ENCODE data around the gene AQP3.

Gene AQP3

DNA sequence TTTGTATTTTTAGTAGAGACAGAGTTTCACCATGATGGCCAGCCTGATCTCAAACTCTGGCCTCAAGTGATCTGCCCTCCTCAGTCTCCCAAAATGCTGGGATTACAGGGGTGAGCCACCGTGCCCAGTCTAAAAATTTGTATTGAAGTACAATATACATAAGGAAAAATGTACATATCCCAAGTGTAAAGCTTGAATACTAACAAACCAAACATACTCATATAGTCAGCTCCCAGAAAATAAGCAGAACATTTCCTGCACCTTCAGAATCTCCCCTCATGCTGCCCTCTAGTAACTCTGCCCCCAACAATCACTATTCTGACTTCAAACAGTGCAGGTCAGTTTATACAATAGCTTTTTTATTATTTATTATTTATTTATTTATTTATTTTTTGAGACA lies 28.0 kb upstream of the AQP3 start:
- Histone ChIP-seq H3K4me1 (ENCODE audit: control extremely low read depth in 1 of 4, control insufficient read depth in 4 of 4, insufficient read depth in 4 of 4, low read length in 3 of 4) (peaks cover 5 to 22% (median 15%) of the 10 kb centered on the region in 4 experiments), H3K36me3 (ENCODE audit: control insufficient read depth in 4 of 4, insufficient read depth in 4 of 4, low read length in 3 of 4) (peaks cover 0 to 21% (median 12%) of the 10 kb centered on the region in 4 experiments), H3K27ac (ENCODE audit: insufficient read depth in 1 of 2, low read depth in 1 of 2, low read length in 2 of 2, poor library complexity in 1 of 2, severe bottlenecking in 2 of 2) (no peak overlapping the region), H3K9me3 (ENCODE audit: control extremely low read depth in 1 of 5, control insufficient read depth in 4 of 5, insufficient read depth in 2 of 5, low read depth in 1 of 5, low read length in 4 of 5) (no peaks in the 10 kb centered on the region), H3K27me3 (replicated peaks in 2 of 5; ENCODE audit: control insufficient read depth in 4 of 5, insufficient read depth in 5 of 5, low read length in 4 of 5) (no peaks in the 10 kb centered on the region), H3K4me3 (ENCODE audit: control insufficient read depth in 1 of 7, extremely low read depth in 1 of 7, insufficient read depth in 4 of 7, low read depth in 2 of 7, low read length in 6 of 7) (no peak overlapping the region)
- CTCF ChIA-PET = interaction anchor here (1.0 to 2.9 kb wide), 3 partner anchors 8 to 247 kb away, joined by 3 to 7 read pairs (median 6); no protein-coding TSS in a partner anchor
- POLR2A ChIA-PET = no interaction called here
- no CpG with 5 or more reads among the region's 1 CpG for WGBS (ENCODE audit: insufficient coverage)
- DNase-seq = no peak

DNA sequence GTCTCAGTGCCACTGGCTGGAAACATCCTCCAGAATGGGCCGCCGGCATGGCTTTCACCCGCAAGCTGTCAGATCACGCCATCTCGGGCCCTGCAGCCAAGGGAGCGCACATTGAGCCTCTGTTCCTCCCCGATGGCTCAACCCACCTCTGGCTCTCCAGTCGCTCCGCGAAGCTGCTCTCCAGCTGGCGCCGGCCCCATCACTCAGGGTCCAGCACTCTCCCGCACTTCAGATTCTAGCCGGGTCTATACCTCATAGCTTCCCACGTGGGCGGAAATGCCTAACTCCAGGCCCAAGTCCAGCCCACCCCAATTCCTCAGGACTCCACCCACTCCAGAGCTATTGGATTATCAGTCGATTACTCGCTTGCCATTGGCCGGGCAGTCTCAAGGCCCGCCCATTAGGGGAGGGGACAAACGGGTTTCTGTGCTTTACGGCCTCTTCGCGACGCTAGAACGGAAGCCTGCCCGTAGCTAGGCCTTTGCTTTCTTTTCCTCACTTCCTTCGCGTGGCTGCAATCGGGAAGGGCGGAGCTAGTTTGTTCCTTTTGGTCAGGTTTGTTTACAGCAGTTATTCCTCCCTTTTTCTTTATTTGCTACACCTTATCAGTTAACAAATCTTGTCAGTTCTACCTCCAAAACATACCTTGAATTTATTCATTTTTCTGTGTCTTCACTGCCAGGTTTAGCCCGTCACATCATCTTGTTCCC lies 26.4 kb upstream of the AQP3 start, which contains the start of gene NOL6:
TSS of gene NOL6 (minus strand) at position 282 of the 710 bp plus-strand sequence. CDS start at position 200, 82 bp downstream.
- H3K9me3 ChIP-seq (ENCODE audit: control extremely low read depth in 1 of 5, control insufficient read depth in 4 of 5, insufficient read depth in 2 of 5, low read depth in 1 of 5, low read length in 4 of 5) = no peaks in the 10 kb centered on the region
- H3K4me1 ChIP-seq (ENCODE audit: control extremely low read depth in 1 of 4, control insufficient read depth in 4 of 4, insufficient read depth in 4 of 4, low read length in 3 of 4) = peaks cover 5 to 22% (median 15%) of the 10 kb centered on the region in 4 experiments
- POLR2A ChIA-PET = interaction anchor here (0.6 kb wide), 2 partner anchors 36 to 826 kb away, joined by 3 read pairs; no protein-coding TSS in a partner anchor

DNA sequence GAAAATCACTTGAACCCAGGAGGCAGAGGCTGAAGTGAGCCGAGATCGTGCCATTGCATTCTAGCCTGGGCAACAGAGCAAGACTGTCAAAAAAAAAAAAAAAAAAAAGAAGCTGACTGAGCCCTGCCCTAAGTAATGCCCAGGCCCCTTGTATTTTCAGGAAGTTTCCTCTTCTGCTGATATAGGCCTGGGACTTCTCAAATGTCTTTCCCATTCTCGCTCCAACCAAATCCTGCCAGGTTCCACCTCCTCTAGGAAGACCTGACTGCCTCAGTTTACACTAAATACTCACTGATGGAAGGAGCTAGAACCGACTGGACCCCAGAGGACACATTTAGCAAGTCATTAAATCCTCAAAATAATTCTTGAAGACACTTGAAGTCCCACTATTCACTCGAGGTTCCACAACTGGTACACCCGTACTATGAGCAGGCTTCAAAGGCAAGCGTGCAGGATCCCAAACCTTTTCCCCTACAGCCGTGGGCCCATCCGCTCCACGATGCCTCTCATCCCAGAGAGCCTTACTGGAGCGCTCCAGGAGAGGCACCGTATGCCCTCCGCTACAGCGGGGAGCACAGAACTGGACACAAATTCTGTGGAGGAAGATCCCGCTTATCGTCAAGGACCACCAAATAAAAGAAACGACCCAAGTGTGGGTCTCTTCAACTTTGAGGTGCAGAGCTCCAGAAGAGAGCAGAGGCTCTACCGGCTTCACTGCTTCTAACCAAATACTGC lies 25.7 kb upstream of the AQP3 start:
- 13% methylated on average over 16 of the region's 18 CpGs for WGBS (ENCODE audit: insufficient coverage)
- H3K4me3 ChIP-seq (ENCODE audit: control insufficient read depth in 1 of 7, extremely low read depth in 1 of 7, insufficient read depth in 4 of 7, low read depth in 2 of 7, low read length in 6 of 7) = peak overlapping the region; percentile 82 to 100 (median 95)
- no peaks in the 10 kb centered on the region for H3K9me3 ChIP-seq (ENCODE audit: control extremely low read depth in 1 of 5, control insufficient read depth in 4 of 5, insufficient read depth in 2 of 5, low read depth in 1 of 5, low read length in 4 of 5)
- peak overlapping the region; percentile 44 to 80 for H3K27ac ChIP-seq (ENCODE audit: insufficient read depth in 1 of 2, low read depth in 1 of 2, low read length in 2 of 2, poor library complexity in 1 of 2, severe bottlenecking in 2 of 2)
- ChIA-PET CTCF (interaction anchor here (0.6 to 3.9 kb wide), 14 partner anchors 9 to 650 kb away, joined by 3 to 26 read pairs (median 5); partner anchors contain the start of genes ANKRD18B and AQP3), POLR2A (no interaction called here)
- no peaks in the 10 kb centered on the region for H3K27me3 ChIP-seq (replicated peaks in 2 of 5; ENCODE audit: control insufficient read depth in 4 of 5, insufficient read depth in 5 of 5, low read length in 4 of 5)
- DNase-seq = no peak
- peaks cover 6 to 43% (median 32%) of the 10 kb centered on the region in 4 experiments for H3K36me3 ChIP-seq (ENCODE audit: control insufficient read depth in 4 of 4, insufficient read depth in 4 of 4, low read length in 3 of 4)
- peaks cover 5 to 22% (median 15%) of the 10 kb centered on the region in 4 experiments for H3K4me1 ChIP-seq (ENCODE audit: control extremely low read depth in 1 of 4, control insufficient read depth in 4 of 4, insufficient read depth in 4 of 4, low read length in 3 of 4)

More for the DNA sequence above, 26.4 kb upstream of the AQP3 start, which contains the start of gene NOL6:
- CTCF ChIA-PET = interaction anchor here (0.6 to 3.9 kb wide), 14 partner anchors 9 to 649 kb away, joined by 3 to 26 read pairs (median 4); partner anchors contain the start of genes ANKRD18B, AQP3 and NFX1
- Histone ChIP-seq H3K36me3 (ENCODE audit: control insufficient read depth in 4 of 4, insufficient read depth in 4 of 4, low read length in 3 of 4) (peaks cover 6 to 36% (median 25%) of the 10 kb centered on the region in 4 experiments), H3K27ac (ENCODE audit: insufficient read depth in 1 of 2, low read depth in 1 of 2, low read length in 2 of 2, poor library complexity in 1 of 2, severe bottlenecking in 2 of 2) (peak within 1 kb of the TSS; percentile 84 to 90), H3K4me3 (ENCODE audit: control insufficient read depth in 1 of 7, extremely low read depth in 1 of 7, insufficient read depth in 4 of 7, low read depth in 2 of 7, low read length in 6 of 7) (peak within 1 kb of the TSS; percentile 82 to 100 (median 95)), H3K27me3 (replicated peaks in 2 of 5; ENCODE audit: control insufficient read depth in 4 of 5, insufficient read depth in 5 of 5, low read length in 4 of 5) (no peaks in the 10 kb centered on the region)
- WGBS (ENCODE audit: insufficient coverage) = 0% methylated on average over 32 of the region's 32 CpGs
- peak; percentile 99 to 100 (median 99) for DNase-seq

DNA sequence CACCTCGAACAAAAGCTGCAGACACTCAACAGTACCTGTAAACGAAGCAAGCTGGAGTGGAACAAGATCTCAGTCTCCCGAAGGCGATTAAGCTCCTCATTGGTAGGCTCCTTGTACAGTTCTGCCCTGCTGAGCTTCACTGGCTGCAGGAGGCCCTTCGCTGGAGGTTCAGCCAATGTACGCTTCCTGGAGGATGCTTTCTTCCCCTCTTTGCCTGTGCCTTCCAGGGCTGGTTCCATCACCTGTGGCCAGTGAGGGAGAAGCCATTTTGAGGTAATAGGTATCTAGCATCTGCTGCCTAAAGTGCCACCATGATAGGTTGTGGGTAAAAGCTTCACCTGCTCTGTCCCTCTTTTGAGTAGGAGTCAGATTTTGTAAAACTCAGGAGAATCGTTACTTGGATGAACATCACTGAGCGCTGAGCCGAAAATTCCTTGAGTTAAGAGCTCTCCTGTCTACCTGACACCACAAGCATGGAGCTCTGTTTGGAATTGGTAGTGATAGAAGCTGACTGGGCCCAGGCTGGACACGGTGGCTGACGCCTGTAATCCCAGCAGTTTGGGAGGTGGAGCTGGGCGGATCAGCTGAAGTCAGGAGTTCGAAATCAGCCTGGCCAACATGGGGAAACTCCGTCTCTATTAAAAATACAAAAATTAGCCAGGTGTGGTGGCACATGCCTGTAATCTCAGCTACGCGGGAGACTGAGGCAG lies 24.9 kb upstream of the AQP3 start:
- Histone ChIP-seq H3K36me3 (ENCODE audit: control insufficient read depth in 4 of 4, insufficient read depth in 4 of 4, low read length in 3 of 4) (peaks cover 6 to 50% (median 39%) of the 10 kb centered on the region in 4 experiments), H3K4me1 (ENCODE audit: control extremely low read depth in 1 of 4, control insufficient read depth in 4 of 4, insufficient read depth in 4 of 4, low read length in 3 of 4) (peaks cover 5 to 22% (median 15%) of the 10 kb centered on the region in 4 experiments), H3K9me3 (ENCODE audit: control extremely low read depth in 1 of 5, control insufficient read depth in 4 of 5, insufficient read depth in 2 of 5, low read depth in 1 of 5, low read length in 4 of 5) (no peaks in the 10 kb centered on the region), H3K27me3 (replicated peaks in 2 of 5; ENCODE audit: control insufficient read depth in 4 of 5, insufficient read depth in 5 of 5, low read length in 4 of 5) (no peaks in the 10 kb centered on the region), H3K4me3 (ENCODE audit: control insufficient read depth in 1 of 7, extremely low read depth in 1 of 7, insufficient read depth in 4 of 7, low read depth in 2 of 7, low read length in 6 of 7) (peak overlapping the region in 4 of 7 experiments; percentile 82 to 97 (median 88)), H3K27ac (ENCODE audit: insufficient read depth in 1 of 2, low read depth in 1 of 2, low read length in 2 of 2, poor library complexity in 1 of 2, severe bottlenecking in 2 of 2) (no peak overlapping the region)
- DNase-seq = no peak
- ChIA-PET POLR2A (no interaction called here), CTCF (interaction anchor here (0.9 to 3.9 kb wide), 7 partner anchors 9 to 97 kb away, joined by 3 to 26 read pairs (median 5); partner anchors contain the start of gene AQP3)
- WGBS (ENCODE audit: insufficient coverage) = 98% methylated on average over 13 of the region's 16 CpGs

DNA sequence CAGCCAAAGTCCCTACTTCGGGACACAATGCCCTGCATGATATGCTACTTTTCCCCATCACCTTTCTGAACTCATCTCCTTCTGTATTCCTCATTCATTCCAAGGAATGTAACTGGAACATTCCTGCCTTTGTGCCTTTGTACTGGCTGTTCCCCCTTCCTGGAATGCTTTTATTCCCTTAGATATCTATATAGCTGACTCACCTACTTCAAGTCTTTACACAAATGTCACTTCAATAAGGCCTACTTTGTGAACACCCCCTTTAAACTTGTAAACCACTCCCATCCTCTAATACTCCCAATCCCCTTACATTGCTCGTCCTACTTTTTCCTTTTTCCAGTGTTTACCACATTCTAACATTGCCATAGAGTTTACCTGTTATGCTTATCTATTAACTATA lies 24.0 kb upstream of the AQP3 start:
- DNase-seq = no peak
- H3K27ac ChIP-seq (ENCODE audit: insufficient read depth in 1 of 2, low read depth in 1 of 2, low read length in 2 of 2, poor library complexity in 1 of 2, severe bottlenecking in 2 of 2) = no peak overlapping the region
- H3K4me1 ChIP-seq (ENCODE audit: control extremely low read depth in 1 of 4, control insufficient read depth in 4 of 4, insufficient read depth in 4 of 4, low read length in 3 of 4) = peaks cover 5 to 22% (median 15%) of the 10 kb centered on the region in 4 experiments
- H3K27me3 ChIP-seq (replicated peaks in 2 of 5; ENCODE audit: control insufficient read depth in 4 of 5, insufficient read depth in 5 of 5, low read length in 4 of 5) = no peaks in the 10 kb centered on the region
- CTCF ChIA-PET = interaction anchor here (1.3 to 3.9 kb wide), 3 partner anchors 19 to 96 kb away, joined by 5 to 26 read pairs (median 9); no protein-coding TSS in a partner anchor
- POLR2A ChIA-PET = no interaction called here
- peaks cover 9 to 60% (median 47%) of the 10 kb centered on the region in 4 experiments for H3K36me3 ChIP-seq (ENCODE audit: control insufficient read depth in 4 of 4, insufficient read depth in 4 of 4, low read length in 3 of 4)
- 100% methylated on average over 2 of the region's 2 CpGs for WGBS (ENCODE audit: insufficient coverage)
- no peak overlapping the region for H3K4me3 ChIP-seq (ENCODE audit: control insufficient read depth in 1 of 7, extremely low read depth in 1 of 7, insufficient read depth in 4 of 7, low read depth in 2 of 7, low read length in 6 of 7)
- no peaks in the 10 kb centered on the region for H3K9me3 ChIP-seq (ENCODE audit: control extremely low read depth in 1 of 5, control insufficient read depth in 4 of 5, insufficient read depth in 2 of 5, low read depth in 1 of 5, low read length in 4 of 5)

DNA sequence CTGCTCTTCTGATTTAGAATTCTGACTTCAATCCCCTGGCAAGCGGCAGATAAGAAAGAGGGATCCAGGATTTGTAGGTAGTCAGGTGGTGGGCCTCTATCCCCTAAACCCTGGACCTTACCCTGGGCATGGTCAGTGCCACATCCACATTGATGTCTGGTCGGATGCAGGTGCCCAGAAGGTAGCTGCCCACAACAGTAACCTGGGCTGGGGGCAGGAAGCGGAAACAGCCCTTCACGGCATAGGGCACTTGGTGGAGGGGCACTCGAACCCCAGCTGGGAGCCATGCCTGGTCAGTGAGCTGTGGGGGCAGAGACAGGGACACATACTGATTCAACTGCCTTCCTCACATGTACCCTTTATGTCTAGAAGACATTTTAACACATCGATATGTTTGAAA lies 22.5 kb upstream of the AQP3 start:
- DNase-seq = no peak
- no peaks in the 10 kb centered on the region for H3K9me3 ChIP-seq (ENCODE audit: control extremely low read depth in 1 of 5, control insufficient read depth in 4 of 5, insufficient read depth in 2 of 5, low read depth in 1 of 5, low read length in 4 of 5)
- peaks cover 5 to 22% (median 15%) of the 10 kb centered on the region in 4 experiments for H3K4me1 ChIP-seq (ENCODE audit: control extremely low read depth in 1 of 4, control insufficient read depth in 4 of 4, insufficient read depth in 4 of 4, low read length in 3 of 4)
- POLR2A ChIA-PET = interaction anchor here (0.6 kb wide), 1 partner anchor 11 kb away, joined by 3 read pairs; no protein-coding TSS in a partner anchor
- WGBS (ENCODE audit: insufficient coverage) = 100% methylated on average over 4 of the region's 6 CpGs
- no peak overlapping the region for H3K4me3 ChIP-seq (ENCODE audit: control insufficient read depth in 1 of 7, extremely low read depth in 1 of 7, insufficient read depth in 4 of 7, low read depth in 2 of 7, low read length in 6 of 7)
- H3K36me3 ChIP-seq (ENCODE audit: control insufficient read depth in 4 of 4, insufficient read depth in 4 of 4, low read length in 3 of 4) = peaks cover 9 to 75% (median 61%) of the 10 kb centered on the region in 4 experiments
- CTCF ChIA-PET = interaction anchor here (0.8 to 14.1 kb wide), 6 partner anchors 9 to 187 kb away, joined by 3 to 172 read pairs (median 6); partner anchors contain the start of gene AQP3
- H3K27me3 ChIP-seq (replicated peaks in 2 of 5; ENCODE audit: control insufficient read depth in 4 of 5, insufficient read depth in 5 of 5, low read length in 4 of 5) = no peaks in the 10 kb centered on the region
- no peak overlapping the region for H3K27ac ChIP-seq (ENCODE audit: insufficient read depth in 1 of 2, low read depth in 1 of 2, low read length in 2 of 2, poor library complexity in 1 of 2, severe bottlenecking in 2 of 2)
